ENCODE results near the gene GAPDH.

The GAPDH gene

DNA sequence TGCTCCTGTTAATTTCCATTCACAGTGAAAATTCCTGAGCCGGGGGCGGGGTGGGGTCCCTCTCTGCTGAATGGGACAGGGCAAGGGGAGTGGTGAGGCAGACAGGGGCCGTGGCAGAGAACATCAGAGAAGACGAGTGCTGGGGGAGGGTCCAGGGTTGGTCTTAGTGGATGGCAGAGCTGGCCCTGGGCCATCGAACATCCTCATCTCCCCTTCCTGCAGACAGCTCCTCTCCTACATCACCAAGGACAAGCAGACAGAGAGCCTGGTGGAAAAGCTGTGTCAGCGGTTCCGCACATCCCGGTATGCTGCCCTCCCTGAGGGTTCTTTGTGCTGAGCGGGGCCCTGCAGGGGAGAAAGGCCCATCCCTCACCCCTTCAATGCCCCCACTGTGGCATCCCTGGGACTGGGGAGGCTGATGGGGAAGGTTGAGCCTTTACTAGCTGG lies 5.0 kb upstream of the GAPDH start:
- no peak for DNase-seq (ENCODE audit: low read depth)

DNA sequence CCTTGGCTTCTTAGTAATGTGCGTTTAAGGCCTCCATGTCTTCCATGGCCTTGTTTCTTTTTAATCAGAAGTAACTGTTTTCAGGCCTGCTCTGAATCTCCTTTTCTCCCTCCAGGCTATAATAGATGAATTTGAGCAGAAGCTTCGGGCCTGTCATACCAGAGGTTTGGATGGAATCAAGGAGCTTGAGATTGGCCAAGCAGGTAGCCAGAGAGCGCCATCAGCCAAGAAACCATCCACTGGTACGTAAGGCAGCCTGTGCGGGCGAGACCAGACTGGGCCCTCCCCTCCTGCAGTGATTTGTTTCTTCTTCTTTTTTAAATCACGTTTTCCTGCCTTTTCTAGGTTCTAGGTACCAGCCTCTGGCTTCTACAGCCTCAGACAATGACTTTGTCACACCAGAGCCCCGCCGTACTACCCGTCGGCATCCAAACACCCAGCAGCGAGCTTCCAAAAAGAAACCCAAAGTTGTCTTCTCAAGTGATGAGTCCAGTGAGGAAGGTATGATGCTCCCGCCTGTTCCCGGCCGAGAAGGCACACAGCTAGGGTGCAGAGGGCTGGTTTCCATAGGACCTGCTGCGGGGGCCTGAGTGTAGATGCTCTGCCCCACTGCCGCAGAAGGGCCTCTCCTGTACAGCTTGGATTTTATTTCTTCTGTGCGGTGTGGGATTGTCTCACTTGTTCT lies 3.6 kb upstream of the GAPDH start:
- no peak for DNase-seq (ENCODE audit: low read depth)

DNA sequence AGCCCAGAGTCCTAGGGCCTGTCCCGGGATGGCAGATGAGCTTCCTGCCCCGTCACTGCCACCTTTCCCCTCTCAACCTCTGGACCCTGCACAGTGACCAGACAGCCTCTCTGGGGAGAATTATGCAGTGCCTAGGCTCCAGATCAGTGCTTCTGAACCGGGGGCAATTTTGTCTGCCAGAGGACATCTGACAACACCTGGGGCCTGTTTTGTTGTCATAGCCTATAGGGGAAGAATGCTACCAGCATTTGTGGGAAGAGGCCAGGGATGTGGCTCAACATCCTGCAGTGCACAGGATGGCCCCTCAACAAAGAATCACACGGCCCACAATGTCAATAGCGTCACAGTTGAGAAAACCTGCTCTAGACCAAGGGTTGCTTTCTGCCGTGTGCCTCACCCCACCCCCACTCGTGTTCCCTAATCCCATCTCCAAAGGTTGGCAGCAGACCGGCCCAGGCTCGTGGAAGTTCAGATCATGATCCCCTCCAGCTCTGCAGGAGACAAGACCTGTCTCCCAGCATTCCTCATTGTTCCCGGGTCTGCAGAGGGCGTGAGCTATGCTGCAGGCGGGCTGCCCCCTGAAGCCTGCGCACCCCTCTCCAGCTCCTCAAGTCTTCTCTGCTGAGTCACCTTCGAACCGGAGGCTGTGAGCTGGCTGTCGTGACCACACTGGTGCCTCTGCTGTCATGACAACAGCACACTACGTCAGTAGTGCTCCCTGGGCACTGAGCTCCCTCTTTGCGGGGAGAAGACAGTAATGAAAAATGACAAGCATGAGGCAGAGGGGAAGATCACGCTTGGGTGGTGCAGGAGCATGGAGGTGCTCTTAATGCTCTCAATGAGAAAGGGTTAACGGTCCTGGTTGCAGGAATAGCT lies 2.0 kb upstream of the GAPDH start:
- DNase-seq (ENCODE audit: low read depth), result peak; percentile 96

DNA sequence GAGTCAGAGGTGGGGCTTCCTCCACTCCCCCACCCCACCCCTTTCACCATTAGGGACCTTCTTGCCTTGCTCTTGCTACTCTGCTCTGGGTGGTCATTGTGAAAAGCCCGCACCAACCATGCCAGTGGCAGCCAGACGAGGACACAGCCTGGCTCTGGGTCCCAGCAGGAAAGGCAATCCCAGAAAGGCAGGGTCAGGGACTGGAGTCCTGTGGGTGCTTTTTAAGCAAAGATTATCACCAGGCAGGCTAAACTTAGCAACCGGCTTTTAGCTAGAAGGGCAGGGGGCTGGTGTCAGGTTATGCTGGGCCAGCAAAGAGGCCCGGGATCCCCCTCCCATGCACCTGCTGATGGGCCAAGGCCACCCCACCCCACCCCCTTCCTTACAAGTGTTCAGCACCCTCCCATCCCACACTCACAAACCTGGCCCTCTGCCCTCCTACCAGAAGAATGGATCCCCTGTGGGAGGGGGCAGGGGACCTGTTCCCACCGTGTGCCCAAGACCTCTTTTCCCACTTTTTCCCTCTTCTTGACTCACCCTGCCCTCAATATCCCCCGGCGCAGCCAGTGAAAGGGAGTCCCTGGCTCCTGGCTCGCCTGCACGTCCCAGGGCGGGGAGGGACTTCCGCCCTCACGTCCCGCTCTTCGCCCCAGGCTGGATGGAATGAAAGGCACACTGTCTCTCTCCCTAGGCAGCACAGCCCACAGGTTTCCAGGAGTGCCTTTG lies 1.2 kb upstream of the GAPDH start:
- peak; percentile 46 for DNase-seq (ENCODE audit: low read depth)

DNA sequence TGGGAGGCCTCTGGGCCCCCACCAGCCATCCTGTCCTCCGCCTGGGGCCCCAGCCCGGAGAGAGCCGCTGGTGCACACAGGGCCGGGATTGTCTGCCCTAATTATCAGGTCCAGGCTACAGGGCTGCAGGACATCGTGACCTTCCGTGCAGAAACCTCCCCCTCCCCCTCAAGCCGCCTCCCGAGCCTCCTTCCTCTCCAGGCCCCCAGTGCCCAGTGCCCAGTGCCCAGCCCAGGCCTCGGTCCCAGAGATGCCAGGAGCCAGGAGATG lies 729 bp upstream of the GAPDH start:
- no peak for DNase-seq (ENCODE audit: low read depth)

DNA sequence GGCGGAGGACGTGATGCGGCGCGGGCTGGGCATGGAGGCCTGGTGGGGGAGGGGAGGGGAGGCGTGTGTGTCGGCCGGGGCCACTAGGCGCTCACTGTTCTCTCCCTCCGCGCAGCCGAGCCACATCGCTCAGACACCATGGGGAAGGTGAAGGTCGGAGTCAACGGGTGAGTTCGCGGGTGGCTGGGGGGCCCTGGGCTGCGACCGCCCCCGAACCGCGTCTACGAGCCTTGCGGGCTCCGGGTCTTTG lies 303 bp downstream of the GAPDH start:
- DNase-seq (ENCODE audit: low read depth), result no peak

DNA sequence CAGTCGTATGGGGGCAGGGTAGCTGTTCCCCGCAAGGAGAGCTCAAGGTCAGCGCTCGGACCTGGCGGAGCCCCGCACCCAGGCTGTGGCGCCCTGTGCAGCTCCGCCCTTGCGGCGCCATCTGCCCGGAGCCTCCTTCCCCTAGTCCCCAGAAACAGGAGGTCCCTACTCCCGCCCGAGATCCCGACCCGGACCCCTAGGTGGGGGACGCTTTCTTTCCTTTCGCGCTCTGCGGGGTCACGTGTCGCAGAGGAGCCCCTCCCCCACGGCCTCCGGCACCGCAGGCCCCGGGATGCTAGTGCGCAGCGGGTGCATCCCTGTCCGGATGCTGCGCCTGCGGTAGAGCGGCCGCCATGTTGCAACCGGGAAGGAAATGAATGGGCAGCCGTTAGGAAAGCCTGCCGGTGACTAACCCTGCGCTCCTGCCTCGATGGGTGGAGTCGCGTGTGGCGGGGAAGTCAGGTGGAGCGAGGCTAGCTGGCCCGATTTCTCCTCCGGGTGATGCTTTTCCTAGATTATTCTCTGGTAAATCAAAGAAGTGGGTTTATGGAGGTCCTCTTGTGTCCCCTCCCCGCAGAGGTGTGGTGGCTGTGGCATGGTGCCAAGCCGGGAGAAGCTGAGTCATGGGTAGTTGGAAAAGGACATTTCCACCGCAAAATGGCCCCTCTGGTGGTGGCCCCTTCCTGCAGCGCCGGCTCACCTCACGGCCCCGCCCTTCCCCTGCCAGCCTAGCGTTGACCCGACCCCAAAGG lies 804 bp downstream of the GAPDH start:
- peak; percentile 46 for DNase-seq (ENCODE audit: low read depth)

DNA sequence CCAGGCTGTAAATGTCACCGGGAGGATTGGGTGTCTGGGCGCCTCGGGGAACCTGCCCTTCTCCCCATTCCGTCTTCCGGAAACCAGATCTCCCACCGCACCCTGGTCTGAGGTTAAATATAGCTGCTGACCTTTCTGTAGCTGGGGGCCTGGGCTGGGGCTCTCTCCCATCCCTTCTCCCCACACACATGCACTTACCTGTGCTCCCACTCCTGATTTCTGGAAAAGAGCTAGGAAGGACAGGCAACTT lies 1.3 kb downstream of the GAPDH start:
- DNase-seq (ENCODE audit: low read depth), result no peak

DNA sequence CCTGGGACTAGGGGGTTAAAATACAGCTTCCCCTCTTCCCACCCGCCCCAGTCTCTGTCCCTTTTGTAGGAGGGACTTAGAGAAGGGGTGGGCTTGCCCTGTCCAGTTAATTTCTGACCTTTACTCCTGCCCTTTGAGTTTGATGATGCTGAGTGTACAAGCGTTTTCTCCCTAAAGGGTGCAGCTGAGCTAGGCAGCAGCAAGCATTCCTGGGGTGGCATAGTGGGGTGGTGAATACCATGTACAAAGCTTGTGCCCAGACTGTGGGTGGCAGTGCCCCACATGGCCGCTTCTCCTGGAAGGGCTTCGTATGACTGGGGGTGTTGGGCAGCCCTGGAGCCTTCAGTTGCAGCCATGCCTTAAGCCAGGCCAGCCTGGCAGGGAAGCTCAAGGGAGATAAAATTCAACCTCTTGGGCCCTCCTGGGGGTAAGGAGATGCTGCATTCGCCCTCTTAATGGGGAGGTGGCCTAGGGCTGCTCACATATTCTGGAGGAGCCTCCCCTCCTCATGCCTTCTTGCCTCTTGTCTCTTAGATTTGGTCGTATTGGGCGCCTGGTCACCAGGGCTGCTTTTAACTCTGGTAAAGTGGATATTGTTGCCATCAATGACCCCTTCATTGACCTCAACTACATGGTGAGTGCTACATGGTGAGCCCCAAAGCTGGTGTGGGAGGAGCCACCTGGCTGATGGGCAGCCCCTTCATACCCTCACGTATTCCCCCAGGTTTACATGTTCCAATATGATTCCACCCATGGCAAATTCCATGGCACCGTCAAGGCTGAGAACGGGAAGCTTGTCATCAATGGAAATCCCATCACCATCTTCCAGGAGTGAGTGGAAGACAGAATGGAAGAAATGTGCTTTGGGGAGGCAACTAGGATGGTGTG lies 1.9 kb downstream of the GAPDH start:
- DNase-seq (ENCODE audit: low read depth), result no peak

DNA sequence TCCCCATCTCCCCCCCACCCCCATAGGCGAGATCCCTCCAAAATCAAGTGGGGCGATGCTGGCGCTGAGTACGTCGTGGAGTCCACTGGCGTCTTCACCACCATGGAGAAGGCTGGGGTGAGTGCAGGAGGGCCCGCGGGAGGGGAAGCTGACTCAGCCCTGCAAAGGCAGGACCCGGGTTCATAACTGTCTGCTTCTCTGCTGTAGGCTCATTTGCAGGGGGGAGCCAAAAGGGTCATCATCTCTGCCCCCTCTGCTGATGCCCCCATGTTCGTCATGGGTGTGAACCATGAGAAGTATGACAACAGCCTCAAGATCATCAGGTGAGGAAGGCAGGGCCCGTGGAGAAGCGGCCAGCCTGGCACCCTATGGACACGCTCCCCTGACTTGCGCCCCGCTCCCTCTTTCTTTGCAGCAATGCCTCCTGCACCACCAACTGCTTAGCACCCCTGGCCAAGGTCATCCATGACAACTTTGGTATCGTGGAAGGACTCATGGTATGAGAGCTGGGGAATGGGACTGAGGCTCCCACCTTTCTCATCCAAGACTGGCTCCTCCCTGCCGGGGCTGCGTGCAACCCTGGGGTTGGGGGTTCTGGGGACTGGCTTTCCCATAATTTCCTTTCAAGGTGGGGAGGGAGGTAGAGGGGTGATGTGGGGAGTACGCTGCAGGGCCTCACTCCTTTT lies 2.7 kb downstream of the GAPDH start:
- no peak for DNase-seq (ENCODE audit: low read depth)

DNA sequence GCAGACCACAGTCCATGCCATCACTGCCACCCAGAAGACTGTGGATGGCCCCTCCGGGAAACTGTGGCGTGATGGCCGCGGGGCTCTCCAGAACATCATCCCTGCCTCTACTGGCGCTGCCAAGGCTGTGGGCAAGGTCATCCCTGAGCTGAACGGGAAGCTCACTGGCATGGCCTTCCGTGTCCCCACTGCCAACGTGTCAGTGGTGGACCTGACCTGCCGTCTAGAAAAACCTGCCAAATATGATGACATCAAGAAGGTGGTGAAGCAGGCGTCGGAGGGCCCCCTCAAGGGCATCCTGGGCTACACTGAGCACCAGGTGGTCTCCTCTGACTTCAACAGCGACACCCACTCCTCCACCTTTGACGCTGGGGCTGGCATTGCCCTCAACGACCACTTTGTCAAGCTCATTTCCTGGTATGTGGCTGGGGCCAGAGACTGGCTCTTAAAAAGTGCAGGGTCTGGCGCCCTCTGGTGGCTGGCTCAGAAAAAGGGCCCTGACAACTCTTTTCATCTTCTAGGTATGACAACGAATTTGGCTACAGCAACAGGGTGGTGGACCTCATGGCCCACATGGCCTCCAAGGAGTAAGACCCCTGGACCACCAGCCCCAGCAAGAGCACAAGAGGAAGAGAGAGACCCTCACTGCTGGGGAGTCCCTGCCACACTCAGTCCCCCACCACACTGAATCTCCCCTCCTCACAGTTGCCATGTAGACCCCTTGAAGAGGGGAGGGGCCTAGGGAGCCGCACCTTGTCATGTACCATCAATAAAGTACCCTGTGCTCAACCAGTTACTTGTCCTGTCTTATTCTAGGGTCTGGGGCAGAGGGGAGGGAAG lies 3.5 kb downstream of the GAPDH start:
- DNase-seq (ENCODE audit: low read depth), result peak; percentile 64

DNA sequence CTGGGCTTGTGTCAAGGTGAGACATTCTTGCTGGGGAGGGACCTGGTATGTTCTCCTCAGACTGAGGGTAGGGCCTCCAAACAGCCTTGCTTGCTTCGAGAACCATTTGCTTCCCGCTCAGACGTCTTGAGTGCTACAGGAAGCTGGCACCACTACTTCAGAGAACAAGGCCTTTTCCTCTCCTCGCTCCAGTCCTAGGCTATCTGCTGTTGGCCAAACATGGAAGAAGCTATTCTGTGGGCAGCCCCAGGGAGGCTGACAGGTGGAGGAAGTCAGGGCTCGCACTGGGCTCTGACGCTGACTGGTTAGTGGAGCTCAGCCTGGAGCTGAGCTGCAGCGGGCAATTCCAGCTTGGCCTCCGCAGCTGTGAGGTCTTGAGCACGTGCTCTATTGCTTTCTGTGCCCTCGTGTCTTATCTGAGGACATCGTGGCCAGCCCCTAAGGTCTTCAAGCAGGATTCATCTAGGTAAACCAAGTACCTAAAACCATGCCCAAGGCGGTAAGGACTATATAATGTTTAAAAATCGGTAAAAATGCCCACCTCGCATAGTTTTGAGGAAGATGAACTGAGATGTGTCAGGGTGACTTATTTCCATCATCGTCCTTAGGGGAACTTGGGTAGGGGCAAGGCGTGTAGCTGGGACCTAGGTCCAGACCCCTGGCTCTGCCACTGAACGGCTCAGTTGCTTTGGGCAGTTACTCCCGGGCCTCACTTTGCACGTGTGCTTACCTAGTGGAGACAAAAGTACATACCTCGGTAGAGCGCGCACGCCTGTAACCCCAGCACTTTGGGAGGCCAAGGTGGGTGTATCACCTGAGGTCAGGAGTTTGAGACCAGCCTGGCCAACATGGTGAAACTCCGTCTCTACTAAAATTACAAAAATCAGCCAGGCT lies 4.3 kb downstream of the GAPDH start:
- DNase-seq (ENCODE audit: low read depth), result no peak

DNA sequence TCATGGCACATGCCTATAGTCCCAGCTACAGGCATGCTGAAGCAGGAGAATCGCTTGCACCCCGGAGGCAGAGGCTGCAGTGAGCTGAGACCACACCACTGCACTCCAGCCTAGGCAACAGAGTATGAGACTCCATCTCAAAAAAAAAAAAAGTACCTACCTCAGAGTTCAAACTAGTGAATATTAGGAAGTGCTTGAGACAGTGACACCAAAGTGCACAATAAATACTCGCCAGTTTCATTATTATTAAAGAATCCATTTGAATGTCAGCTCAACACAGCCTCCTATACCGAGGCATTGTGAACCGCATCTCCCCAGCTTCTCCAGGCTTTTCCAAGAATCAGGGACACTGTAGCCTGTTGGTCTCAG lies 5.0 kb downstream of the GAPDH start:
- no peak for DNase-seq (ENCODE audit: low read depth)

DNA sequence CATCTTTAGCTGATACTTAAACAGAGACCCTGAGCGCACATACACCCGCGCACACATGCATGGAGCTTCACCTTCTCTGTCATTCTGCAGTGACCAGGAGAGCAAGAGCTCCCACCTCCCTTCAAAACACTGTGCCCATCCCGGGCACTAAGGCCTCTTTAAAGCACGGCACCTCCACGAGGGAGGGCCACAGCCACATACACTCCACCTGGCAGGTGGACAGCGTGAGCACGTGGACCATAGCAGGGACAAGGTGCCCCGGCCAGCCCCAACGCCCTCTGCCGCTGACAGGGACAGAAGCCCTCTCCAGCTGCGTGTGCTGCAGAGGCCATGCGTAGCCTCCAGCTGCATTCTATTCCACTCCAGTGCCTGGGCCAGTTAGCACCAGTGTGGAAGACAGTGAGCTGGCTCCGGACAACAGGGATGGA lies 5.4 kb downstream of the GAPDH start:
- no peak for DNase-seq (ENCODE audit: low read depth)

DNA sequence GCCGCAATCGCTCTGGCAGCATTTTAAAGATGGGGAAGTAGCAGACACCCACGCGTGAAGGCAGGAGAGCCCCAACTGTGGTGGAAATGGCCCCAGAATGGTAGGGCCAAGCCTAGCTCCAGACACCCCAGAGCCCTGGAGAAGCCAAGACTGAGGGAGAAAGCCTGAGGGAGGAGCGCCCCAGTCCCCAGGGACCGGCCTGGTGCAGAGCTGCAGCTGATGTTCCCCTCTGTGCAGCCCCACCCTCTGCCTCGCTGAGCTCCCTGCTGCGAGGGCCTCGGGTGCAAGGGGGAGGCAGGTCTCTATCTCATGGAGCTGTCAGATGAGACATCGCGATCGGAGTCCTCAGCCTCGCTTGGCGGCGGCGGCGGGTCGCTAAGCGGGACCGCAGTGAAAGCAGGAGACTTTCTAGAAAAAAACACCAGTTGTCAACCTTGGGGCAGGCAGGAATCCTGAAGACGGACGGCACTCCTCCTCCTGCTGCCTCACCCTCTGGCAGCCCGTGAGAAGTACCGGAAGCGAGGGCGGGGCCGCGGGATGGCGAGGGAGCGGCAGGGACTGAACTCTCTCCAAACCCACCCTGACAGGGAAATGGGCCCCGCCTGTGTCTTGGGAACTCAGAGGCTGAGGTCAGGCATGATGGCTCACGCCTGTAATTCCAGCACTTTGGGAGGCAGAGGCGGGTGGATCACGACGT lies 6.0 kb downstream of the GAPDH start:
- DNase-seq (ENCODE audit: low read depth), result peak; percentile 95

DNA sequence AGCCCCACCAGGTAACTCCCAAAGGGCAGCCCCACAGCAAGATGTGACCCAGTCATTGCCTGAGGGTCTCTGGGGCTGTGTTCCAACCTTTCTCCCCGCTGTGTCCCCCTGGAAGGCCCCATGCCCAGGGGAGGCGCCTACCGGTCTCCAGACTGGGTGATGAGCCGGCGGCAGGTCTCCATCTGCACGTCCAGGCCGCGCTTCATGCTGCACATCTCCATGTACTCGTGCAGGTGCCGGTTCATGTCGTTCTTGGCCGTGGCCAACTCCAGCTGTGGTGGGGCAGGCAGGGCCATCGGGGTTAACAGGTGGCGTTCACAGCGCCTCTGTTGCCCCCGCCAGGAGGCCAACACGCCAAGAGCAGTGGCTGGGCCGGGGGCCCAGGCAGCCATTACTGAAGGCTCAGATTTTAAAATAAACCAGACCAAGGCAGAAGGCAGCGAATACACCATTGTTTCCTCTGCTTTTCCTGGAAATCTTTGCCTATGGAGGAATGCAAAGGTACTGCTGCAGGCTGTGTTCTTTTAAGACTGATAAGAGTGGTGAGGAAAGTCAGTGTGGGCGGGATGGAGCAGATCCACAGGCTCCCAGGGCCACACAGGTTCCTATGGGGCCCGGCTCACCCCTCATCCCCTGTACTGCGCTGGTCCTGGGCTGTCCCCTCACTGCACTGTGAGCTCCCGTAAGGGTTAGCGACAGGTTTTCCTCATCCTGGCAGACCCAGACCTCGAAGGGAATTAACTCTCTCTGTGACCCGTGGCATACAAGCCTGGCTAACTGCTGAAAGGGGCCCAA lies 7.3 kb downstream of the GAPDH start:
- DNase-seq (ENCODE audit: low read depth), result no peak

DNA sequence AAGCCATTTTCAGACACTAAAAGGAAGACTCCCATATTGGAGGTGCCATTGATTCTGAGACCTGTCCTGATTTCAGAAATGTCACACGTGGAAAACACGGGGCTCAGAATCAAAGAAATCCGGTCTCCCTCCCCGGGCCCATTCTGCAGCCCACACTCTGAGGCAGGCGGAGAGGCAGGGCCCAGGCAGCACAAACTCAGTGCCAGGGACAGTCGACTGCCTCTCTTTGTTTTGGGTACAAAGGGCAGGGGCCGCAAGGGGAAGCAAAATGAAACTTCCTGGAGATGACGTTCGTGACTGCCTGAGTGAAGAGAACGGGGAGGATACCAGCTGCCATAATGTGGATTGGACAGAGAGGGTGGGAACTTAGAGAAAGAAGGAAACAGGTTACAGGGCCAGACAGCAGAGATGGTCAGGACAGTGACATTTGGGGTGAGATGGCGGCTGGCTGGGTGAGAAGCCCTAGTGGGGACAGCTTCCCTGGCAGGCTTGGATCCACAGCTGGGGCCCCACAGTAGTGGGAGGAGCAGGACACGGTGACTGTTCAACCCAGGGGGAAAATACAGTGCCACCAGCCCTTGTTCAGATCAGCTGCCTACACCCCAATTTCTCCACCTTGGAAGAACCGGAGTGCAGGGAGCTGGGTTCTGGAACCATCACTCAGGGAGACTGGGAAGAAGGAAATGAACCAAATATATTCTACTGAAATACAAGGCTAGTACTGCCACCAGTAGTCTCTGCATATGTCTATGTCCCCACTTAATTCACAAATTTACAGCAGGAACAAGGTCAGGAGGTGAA lies 8.1 kb downstream of the GAPDH start:
- no peak for DNase-seq (ENCODE audit: low read depth)
